PFSK-1 (cell line): Measurements from ENCODE around the gene FBXO5.

Experiments used
- FOXP2 ChIP-seq: optimal IDR thresholded peaks from 2 replicates; pipeline ENCODE3; 2011; ENCODE audit warnings: borderline replicate concordance, control low read depth, inconsistent platforms; ENCODE audit not compliant: insufficient read depth; ENCODE audit errors: extremely low read length, extremely low read depth
- POLR2AphosphoS5 ChIP-seq: IDR thresholded peaks from 2 replicates; pipeline ENCODE4 v1.6.1; 2012; ENCODE audit warnings: low read depth, mild to moderate bottlenecking, control low read depth, low read length, moderate library complexity

DNA sequence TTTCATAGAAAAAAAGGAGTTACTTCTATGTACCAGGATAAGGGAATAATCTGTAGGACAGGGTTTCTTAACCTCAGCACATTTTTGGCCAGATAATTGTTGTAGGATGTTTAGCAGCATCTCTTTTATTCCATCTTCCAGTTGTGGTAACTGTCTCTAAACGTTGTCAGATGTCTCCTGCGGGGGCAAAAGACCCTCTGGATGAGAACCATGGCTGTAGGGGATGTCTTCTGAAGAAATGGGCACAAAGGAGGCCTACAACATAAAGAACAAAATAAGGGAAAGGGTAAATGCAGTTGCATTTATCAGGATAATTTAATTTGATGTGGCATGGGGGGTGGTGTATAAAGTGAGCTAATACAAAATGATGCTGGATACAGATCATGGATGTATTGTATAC lies 4.1 kb upstream of the FBXO5 start:
- TF ChIP-seq POLR2AphosphoS5, result no peak
- no peak for TF ChIP-seq FOXP2
